ENCODE results near the gene OSBPL1A.

Gene OSBPL1A

GRCh38 chr18:24208270-24209035, 189.2 kb downstream of the OSBPL1A start:
- no peak for DNase-seq

DNA sequence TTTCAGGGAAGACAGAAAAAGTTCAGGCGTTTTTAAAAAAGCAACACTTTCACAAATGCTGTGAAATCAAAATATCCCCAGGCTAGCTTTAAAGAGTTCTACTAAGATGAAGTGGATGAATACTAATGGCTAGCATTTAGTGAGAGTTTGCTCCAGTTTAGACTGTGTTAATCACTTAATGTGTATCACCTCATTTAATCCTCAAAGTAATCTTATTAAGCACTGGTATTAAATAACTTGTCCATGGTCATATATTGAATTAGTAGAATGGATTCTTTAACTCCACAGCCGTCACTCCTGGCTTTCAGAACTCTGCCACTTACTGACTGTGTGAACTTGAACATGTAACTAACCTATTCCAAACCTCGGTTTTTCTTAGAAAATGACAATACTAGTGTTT, 192.7 kb downstream of the OSBPL1A start:
- no peak for DNase-seq

DNA sequence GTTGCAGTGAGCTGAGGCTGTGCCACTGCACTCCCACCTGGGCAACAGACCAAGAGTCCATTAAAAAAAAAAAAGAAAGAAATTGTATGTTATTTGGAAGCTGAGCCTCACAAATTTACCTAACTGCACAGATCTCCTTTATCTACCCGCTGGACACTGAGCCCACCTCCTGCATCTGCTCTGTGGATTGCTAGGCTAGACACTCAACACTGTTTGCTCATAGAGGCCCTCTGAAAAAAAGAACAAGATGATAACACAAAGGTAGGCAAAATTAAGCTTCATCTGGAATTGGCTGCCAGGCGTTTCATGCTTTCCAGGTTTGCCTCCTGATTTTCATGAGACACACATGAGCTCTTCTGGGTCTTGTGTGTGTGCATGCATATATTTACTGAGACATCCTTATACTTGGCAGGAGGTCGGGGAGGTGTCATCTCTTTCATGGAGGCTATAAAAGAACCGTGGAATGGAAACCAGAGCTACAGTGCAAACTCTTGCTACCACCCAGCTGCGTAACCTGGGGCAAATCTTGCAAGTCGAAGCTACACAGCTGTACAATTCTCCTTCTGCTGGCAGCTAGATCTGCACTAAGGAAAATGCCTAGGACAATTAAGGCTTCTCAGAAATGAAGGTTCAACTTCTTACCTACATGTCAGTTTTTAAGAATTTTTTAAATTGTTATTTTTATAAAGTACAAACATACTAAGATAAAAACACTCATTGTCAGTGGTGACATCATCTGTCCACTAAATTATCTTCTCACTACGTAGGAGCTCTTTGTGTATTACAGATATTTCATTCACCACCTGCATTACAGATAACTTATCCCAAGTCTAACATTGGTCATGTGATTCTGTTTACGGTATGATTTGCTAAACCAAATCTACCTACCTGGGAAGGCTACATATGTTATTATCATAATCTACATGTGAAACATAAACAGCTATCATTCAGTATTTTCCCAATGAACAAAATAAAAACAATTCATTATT, 195.6 kb downstream of the OSBPL1A start:
- DNase-seq: no peak

GRCh38 chr18:24200494-24201290, 196.9 kb downstream of the OSBPL1A start:
- DNase-seq: no peak

- DNase-seq: no peak
These were observed 198.2 kb downstream of the OSBPL1A start for GRCh38 chr18:24199372-24199962.

GRCh38 chr18:24198461-24198860, 199.2 kb downstream of the OSBPL1A start:
- DNase-seq: no peak

DNA sequence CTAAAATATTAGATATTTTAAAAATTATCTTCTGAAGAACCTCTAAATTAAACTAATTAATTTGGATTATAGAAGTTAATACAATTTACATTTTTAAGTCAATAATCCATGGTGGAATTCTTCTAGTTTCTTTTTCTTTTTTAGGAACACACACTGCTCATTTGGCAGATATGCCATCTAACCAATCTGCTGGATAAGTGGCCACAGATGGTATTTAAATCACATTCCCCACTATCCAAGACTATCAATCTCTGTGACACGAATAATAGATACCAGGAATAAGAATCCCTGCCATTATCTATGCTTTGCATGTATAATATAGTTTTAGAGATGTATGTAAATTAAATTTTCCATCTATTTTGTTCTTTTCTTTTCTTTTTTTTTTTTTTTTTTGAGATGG, 200.2 kb downstream of the OSBPL1A start:
- DNase-seq: no peak

GRCh38 chr18:24196764-24197163, 200.9 kb downstream of the OSBPL1A start:
- no peak for DNase-seq

GRCh38 chr18:24195296-24196053, 202.1 kb downstream of the OSBPL1A start:
- DNase-seq: no peak

DNA sequence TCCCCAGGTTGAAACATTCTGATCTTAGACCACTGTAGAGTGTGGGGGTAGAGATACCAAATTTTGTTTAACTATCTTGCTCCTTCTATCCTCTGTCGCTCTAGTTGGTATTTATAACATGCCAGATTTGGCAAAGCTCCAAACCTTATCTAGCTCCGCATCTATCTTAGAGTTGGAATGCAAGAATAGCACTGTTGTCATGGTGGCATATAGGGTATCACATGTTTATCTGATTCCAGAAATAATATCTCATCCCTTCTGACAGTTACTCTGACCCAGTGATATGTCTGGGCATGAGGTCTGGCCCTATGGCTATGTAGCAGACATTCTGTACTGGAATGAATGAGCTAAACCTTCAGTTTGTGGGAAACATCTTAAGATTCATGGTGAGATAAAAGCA, 207.0 kb downstream of the OSBPL1A start:
- DNase-seq: no peak

DNA sequence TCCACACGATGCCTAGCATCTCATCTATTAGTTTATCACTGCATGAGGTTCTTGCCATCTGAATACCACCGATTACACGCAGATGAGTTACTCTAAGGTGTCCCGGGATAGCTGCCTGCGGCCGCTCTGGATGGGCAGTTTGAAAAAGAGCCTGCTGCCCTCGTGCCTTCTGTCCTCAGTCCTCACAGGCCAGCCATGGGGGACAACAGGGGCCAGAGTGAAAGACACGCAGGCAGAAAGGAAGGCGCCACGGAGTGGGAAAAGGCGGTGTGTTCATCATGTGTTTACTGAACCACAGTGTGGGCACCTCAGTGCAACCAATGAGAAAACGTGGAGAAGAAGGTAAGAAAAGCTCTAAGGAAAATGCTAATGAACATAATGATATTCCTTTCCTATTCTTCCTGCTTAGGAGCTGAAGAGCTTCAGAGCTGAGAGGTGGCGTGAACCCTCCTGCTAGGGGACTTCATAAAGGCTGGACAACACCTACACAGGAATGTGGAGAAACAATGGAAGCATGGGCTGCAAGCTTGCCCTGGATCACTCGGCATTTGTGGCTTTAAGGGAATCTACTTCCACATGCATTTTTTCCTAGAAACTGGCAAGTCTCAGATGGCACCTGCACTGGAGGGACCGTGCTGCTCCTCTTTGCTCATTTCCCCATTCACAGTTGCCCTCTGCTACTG, 207.8 kb downstream of the OSBPL1A start:
- no peak for DNase-seq

DNA sequence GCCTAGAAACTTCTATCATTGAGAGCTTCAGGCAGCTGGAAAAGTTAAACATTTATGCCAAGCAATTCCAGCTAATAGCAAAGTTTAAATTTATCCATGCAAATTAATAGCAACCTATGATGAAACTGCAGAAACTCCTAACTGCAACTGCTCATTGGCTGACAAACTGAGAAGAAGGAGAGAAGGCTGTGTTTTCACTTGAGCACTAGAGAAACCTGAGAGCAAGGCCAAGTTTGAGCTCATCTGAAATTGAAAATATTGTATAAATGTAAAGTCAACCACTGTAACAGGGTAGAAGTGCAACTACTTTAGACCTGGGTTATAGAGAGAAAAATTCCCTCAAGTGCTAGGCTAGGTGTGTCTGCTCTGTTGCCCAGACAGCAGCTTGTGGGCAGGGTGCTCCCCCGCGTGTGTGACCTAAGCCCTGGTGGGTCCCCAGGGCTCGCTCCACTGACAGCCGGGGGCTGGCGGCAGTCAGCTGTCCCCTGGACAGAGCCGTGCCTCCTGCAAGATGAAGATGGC, 208.6 kb downstream of the OSBPL1A start:
- DNase-seq: no peak

DNA sequence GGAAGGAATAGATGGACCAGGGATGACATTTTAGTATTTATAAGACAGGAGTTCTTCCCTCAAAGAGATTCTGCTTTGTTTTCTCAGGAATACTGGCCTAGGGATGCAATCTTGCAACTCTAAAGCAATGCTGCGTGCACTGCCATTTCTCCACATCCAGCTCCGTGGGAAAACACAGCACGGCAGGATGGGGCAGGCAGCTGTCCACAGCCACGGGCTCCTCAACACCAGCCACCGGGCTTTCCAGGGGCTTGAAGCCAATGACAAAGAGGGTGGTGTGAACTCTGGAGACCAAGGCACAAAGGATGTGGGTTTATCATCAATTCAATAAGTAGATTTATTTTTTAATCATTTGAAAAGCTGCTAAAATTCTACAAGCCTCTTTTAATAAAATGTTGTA, 209.5 kb downstream of the OSBPL1A start:
- no peak for DNase-seq

- DNase-seq: no peak
These were observed 209.9 kb downstream of the OSBPL1A start for GRCh38 chr18:24187689-24188088.

DNA sequence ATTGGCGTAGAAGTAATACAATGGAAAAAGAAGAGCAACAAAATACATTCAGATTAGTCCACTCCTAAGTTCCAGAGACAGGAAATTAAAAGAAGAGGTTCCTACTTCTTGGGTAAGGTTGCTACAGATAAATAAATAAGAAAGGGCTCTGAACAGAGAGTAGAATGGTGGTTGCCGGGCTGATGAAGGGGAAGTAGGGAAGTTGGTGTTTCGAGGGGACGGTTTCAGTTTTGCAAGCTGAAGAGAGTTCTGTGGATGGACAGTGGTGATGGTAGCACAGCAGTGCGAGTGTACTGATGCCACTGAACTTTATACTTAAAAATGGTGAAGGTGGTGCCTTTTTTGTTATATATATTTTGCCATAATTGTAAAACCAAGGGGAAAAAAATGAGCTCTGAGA, 210.6 kb downstream of the OSBPL1A start:
- DNase-seq: no peak

GRCh38 chr18:24185805-24186204, 211.8 kb downstream of the OSBPL1A start:
- DNase-seq: no peak

GRCh38 chr18:24181806-24182205, 215.8 kb downstream of the OSBPL1A start:
- DNase-seq: no peak

GRCh38 chr18:24180048-24180447, 217.6 kb downstream of the OSBPL1A start:
- no peak for DNase-seq

DNA sequence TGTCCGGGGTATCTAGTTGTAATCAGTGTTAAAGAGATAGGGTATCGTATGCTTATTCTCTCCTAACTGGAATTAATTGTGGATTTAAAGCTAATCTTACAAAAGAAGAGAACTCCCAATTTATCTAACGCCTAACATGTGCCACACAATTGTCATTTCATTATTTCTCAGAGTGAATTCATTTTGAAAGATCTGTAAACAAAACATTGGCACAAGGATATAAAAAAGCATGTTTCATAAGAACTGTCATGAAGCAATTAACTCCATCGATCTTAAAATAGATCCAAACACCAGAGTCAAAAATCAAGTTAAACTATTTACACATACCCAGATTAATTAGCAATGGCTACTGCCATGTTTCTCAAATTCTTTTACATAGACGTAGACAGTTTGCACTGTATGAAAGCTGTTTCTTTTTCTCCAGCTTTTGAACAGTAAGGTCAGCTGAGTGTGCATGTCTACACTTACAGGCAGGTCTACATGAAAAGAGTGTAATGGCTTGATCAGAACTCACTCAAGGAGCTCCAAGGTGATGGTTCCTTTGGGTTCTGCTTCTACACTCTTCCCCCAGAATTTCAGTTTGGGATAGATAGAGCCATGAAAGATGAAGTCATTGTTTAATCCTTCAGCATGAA, 220.0 kb downstream of the OSBPL1A start:
- DNase-seq: no peak

- peak; percentile 36 for DNase-seq
These were observed 220.8 kb downstream of the OSBPL1A start for GRCh38 chr18:24176727-24177416.

Measured in activated naive CD4-positive, alpha-beta T cell treated with anti-CD3 and anti-CD28 coated beads, Interleukin-2, amount 50 U/mL, for 16 hours (primary cell).